HK-2 (cell line): ENCODE data around the gene GPR15LG.
A peak's percentile ranks its signal among the peaks of the same experiment; 100 is the strongest.

Experiments used
- DNase-seq: peaks from one replicate; pipeline ENCODE4 v3.0.0-alpha.2; 2018; ENCODE audit not compliant: unreplicated experiment

GPR15LG gene

DNA sequence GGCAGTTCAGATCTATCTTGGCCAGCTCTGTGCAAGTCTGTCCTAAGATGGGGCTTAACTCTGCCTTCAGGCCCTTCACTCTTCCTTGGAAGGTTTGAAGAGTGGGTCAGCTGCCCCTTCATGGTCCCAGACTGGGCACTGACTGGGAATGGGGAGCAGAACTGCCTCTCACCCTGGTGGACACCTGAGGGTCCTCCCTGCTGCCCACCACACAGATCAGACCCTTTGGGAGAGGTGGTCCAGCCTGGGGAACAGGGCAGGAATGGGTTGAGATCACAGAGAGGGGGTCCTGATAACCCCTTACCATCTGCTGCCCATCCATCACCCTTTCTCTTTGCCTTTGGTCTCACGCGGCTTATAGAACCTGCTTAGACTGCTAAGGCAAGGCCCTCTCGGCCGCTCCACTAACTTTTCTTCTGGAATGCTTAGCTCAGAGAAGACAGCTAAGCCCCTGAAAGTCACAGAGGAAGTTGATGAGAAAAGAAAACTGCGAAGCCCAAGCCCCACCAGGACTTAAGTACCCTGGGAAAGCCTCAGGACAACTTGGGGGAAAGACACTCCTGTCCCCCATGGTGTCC, 20.3 kb downstream of the GPR15LG start:
- DNase-seq = no peak

- DNase-seq = no peak
Measured at GRCh38 chr10:84194424-84195043, 20.9 kb downstream of the GPR15LG start, which contains the start of gene CDHR1. TSS of gene CDHR1 (plus strand) at chr10:84194537. CDS start at chr10:84194761, 224 bp downstream.

DNA sequence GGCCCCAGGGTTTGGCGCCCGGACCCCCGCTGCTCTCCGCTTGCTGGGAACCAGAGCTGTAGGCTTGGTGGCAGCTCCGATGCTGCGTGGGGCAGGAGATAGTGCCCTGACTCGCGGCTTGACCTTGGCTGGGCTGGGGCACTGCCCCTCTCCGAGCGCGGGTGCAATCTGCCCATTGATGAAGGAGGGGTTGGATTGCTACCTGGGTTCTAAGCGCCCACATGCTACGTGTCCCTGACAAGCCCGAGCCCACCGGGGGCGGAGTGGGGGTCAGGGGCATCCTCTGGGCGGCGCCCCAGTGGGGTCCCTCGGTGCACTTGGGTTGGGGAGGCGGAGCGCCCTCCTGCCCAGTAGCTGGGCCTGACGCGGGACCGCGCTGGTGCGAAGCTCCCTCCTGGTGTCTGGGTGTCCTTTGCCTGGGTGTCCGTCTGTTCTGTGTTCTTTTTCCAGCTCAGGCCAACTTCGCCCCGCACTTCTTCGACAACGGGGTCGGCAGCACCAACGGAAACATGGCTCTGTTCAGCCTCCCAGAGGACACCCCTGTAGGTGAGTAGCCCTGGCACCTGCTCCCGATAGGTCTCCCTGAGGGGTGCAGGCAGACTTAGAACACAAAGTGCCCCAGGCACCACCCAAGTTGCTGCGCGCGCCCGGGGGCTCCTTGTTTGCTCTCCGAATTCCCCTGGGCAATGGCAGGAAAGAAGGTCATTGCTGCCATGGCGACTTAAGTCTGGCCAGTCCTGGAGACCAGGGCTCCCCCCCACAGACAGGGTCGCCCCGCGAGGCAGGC, 21.6 kb downstream of the GPR15LG start:
- DNase-seq = no peak

DNA sequence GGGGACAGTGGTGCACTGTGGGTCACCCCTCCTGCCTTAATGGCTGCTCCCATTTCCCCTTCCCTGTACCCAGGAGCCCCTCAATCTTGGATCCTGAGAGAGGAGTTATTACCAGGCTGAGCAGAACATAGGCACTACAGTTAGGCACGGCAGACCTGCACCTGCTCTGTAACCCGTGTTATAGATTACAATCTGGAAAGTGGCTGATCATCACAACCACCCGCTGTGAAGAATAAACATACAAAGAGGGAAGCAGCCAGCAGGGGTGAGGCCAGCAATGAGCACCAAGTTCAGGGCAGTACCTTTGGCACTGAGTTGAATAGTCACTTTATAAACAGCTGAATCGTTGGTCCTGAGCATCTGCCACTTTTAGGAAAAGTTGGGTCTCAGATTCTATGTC, 22.5 kb downstream of the GPR15LG start:
- no peak for DNase-seq

GRCh38 chr10:84196941-84197340, 23.3 kb downstream of the GPR15LG start:
- DNase-seq = no peak

- DNase-seq = no peak
Measured at GRCh38 chr10:84197643-84198042, 24.0 kb downstream of the GPR15LG start.

DNA sequence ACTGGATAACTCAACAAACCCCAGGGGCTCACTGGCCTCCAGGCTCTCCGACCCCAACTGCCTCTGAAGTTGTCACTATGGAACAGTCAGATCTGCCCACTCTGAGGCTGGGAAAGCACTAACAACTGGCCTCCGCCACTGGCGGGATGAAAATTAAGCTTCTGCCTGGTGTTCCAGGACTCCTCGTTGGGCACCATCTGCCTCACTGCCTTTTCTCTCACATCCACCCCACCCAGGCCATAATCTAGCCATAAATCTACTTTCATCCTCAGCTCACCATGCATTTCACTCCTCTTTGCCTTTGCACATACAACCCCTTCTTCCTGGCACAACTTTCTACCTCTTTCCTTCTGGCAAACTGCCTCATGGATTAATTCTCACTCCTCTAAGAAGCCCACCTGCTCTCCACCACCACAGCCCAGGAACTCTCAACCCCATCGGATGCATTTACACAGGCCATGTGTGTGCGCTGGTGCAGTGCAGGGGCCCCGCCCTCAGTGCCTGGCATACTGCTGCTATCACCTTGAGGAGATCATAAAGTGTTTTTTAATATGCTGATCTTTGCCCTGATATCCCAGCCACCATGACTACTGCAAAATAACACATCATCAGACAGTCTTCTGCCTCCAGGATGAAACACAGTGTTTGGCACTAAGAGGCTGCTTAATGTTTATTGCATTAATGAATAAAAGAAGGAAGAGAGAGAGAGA, 24.8 kb downstream of the GPR15LG start:
- no peak for DNase-seq

DNA sequence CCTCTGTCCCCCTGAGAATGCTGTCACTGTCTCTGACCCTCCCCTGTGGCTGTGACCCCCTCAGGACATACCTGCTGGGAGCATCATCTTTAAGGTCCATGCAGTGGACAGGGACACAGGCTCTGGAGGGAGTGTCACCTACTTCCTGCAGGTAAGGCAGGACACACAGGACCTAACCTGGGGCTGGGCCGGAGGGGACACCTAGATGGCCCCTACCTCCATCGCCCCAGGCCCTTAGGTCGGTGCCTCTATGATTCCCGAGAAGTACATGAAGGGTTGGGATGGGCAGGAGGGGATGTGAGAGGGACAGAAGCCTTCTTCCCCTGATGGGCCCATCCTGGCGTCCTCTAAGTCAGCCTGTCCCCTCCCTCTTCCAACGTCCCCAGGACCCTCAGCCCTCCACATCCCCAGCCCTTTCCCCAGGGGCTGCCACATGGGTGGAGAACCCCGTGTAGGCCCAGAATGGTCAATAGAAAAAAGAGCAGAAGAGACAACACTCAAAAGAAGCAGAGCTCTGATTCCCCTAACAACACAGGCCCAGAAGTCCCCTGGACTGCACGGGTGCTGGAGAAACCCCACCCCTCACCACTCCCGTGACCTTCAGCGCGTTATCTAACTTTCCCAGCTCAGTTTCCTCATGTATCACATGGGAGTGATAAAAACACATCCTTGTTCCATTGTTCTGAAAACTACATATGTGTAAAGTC, 27.1 kb downstream of the GPR15LG start:
- DNase-seq = no peak

DNA sequence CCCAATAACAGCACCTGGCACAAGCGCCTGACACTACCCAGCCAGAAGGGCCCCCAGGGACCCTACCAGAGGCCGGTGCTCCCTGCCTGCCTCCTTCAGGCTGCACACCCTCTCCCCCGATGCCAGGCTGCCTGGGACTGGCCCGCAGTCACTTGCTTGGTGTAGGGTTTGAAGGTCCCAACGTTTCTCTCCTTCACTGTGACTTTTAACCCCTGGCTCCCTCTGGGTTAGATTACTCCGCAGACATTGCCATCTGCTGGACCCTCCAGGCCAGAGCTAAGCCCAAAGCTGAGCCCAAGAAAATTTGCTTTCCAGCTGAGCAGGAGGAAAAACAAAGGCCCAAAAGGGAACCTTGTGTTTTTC, 27.6 kb downstream of the GPR15LG start:
- DNase-seq = no peak

GRCh38 chr10:84201682-84202081, 28.1 kb downstream of the GPR15LG start:
- no peak for DNase-seq

DNA sequence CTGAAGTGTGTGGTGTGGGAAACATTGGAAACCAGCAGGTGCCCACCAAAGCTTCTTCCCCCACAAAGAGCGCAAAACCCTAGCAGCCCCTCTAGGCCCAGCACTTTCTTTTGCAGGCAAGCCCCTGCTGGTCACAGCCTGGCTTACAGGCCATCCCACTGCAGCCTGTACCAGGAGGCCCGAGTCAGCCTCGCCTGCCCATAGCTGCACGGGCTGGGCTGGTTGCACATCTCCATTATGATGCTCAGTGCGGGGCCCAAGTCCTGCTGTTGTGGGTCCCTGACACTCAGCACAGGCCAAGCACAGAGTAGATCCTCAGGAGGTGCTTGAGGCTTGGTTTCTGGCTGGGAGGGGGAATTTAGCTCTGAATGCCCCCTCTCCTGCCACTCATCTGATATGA, 28.7 kb downstream of the GPR15LG start:
- no peak for DNase-seq

- no peak for DNase-seq
Measured at GRCh38 chr10:84204122-84204521, 30.5 kb downstream of the GPR15LG start.

GRCh38 chr10:84204610-84205009, 31.0 kb downstream of the GPR15LG start:
- DNase-seq = no peak

- DNase-seq = peak; percentile 68
Measured at GRCh38 chr10:84205049-84205852, 31.6 kb downstream of the GPR15LG start.

GRCh38 chr10:84205853-84206525, 32.4 kb downstream of the GPR15LG start:
- DNase-seq = no peak

- no peak for DNase-seq
Measured at GRCh38 chr10:84208023-84208422, 34.4 kb downstream of the GPR15LG start.

DNA sequence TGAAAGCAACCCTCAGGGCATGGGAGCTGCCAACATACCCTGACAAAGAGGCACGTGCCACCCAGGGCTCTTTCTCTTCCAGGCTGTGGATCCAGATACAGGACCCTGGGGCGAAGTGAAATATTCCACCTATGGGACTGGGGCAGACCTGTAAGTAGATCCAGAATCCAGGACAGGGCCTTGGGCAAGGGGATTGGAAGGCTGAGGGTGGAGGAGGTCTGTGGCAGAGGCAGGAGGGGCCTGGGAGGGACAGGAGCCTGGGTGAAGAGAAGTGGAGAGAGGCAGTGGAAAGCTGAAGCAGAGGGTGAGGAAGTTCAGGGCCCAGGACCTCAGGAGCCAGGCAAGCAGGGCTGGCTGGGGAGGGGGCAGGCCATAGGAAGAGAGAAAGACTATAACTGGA, 38.0 kb downstream of the GPR15LG start:
- no peak for DNase-seq

GRCh38 chr10:84212014-84212413, 38.4 kb downstream of the GPR15LG start:
- DNase-seq = no peak

DNA sequence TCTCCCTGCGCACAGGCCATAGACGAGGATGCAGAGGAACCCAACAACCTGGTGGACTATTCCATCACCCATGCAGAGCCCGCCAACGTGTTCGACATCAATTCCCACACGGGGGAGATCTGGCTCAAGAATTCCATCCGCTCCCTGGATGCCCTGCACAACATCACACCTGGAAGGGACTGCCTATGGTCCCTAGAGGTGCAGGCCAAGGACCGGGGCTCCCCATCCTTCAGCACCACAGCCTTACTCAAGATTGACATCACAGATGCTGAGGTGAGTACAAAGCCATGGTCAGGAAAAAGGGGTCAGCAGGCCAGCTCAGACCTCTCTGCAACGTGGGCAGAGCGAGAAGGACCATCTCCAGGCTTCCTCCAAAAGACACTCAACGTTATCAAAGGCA, 39.5 kb downstream of the GPR15LG start:
- no peak for DNase-seq

DNA sequence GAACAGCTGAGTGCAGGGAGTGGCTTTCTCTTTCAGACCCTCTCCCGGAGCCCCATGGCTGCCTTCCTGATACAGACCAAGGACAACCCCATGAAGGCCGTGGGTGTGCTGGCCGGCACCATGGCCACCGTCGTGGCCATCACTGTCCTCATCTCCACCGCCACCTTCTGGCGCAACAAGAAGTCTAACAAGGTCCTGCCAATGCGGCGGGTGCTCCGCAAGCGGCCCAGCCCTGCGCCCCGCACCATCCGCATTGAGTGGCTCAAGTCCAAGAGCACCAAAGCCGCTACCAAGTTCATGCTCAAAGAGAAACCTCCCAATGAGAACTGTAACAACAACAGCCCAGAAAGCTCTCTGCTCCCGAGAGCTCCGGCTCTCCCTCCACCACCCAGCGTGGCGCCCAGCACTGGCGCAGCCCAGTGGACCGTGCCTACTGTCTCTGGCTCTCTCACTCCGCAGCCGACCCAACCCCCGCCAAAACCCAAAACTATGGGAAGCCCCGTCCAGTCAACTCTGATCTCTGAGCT, 40.5 kb downstream of the GPR15LG start:
- DNase-seq = no peak
